Activated naive CD4-positive, alpha-beta T cell (primary cell): ENCODE results near the gene CRYBA1.
"Not testable (repeated sequence)": the region's sequence is repeated elsewhere in the genome, so short reads cannot be mapped to it uniquely, and the experiment has no call there.

ENCODE experiments used
- DNase-seq, 4 experiments: peaks; one replicate each; lab custom pipeline; 2025; lab: John Stamatoyannopoulos, UW

Gene CRYBA1

DNA sequence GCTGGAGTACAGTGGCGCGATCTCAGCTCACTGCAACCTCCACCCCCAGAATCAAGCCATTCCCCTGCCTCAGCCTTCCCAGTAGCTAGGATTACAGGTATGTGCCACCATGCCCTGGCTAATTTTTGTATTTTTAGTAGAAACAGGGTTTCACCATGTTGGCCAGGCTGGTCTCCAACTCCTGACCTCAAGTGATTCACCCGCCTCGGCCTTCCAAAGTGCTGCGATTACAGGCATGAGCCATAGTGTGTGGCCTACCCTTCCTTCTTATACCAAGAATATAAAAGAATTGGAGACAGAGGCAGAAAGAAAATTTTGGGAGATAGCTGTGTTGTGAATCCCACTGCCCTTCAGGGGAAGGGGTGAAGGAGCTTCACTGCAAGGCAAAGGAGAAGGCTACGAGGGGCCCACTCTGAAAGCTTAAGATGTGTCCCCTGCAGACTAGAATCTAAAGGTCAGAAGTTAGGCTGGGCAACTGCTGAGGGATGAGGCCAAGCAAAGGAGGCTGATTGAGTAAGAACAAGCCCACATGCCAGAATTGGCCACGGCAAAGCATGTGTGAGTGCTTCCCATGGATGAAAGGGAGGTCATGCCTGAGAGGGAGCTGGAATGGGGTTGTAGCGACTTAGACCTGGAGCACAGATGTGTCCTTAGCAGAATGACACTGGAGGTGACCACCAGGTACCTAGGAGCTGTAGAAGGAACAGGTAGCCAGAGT, 8.4 kb upstream of the CRYBA1 start:
- DNase-seq = no peak

DNA sequence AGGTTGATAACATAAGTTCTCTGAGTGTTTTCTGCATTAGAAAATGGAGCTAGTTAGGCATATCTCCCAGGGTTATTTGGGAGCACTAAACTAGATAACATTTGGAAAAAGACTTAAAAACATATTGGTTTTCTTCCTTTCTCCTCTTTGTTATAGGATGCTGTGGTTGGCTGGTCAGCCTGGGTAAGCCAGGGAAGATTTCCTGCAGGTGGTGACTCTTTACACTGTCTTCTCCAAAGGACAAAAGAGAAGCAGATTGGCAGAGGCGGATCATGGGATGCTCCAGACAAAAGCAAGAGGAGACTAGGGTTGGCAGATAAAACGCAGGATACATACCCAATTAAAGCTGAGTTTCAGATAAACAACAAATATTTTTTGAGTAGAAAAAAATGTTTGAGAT, 6.2 kb upstream of the CRYBA1 start:
- DNase-seq = no peak

DNA sequence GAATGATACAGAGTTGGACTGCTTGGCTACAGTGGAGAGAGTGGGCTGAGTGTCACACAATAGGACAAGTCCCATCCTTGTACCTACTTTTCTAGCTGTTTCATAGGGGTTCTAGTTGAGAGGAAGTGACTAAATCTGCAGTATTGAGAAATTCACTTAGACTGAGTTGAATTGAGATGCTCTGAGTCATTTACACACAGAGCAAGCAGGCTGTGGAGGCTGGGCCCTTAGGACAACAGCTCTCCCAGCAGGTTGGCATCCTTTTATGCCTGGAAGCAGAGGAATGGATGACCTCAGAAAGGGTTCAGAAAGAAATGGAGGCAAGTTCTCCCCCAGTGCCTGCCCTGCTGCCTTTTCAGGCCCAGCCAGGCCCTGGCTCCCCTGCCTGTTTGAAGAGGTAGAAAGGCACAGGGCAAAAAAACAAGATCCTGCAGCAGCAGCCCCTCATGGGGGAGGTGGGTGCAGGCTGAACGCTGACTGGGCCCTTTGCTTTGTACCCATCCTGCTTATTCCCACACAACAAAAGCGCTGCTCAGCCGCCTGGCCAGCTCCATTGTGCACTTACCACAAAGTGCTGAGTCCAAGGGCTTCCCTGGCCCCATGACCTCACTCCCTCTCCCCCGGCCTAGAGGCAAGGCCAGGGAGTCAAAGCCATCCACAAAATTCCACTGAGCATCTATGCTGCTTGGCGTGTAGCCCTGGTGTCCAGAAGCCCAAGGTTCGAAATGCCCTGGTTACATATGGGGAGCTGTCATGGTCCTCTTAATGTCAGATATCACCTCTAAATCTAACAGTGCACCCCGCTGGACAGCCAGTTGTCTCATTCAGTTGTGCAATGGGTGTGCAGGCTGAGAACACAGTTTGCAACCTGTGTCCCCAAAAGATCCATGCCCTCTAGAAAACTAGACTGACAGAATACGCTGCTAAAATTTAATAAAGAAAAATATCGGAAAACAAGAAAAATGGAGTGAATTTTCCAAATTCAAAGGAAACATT, 5.4 kb upstream of the CRYBA1 start:
- no peak for DNase-seq

DNA sequence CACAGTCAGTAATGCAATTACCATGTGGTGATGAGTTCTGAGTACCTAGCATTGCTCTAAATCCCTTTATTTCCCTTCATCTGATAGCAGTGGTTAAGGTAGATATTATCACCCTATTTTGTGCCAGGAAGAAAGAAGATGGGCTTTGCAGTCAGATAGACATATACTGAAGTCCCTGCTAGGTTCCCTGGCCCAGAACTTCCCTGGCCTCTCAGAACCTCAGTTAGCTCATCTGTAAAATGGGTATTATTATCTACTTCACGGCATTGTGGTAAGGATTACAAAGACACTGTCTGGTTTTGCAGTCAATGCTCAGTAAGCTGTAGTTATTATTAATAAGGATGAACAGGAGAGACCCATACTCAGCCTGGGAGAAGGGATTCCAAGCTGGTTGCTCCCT, 4.6 kb upstream of the CRYBA1 start:
- DNase-seq = no peak

DNA sequence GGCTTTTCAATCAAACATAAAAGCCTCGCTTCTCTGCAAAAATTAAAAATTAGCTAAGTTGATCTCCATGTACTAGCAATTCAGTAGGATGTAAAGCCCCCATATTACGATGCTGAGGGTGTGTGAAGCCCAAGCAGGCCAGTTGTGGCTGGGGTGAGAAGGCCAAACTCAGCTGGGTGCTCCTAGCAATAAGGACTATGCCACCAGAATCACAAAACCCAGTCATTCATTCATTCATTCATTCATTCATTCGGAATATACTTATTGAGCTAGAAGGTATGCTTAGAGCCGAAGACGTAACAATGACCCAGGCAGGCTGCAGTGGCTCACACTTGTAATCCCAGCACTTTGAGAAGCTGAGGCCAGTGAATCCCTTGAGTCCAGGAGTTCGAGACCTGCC, 3.9 kb upstream of the CRYBA1 start:
- no peak for DNase-seq

DNA sequence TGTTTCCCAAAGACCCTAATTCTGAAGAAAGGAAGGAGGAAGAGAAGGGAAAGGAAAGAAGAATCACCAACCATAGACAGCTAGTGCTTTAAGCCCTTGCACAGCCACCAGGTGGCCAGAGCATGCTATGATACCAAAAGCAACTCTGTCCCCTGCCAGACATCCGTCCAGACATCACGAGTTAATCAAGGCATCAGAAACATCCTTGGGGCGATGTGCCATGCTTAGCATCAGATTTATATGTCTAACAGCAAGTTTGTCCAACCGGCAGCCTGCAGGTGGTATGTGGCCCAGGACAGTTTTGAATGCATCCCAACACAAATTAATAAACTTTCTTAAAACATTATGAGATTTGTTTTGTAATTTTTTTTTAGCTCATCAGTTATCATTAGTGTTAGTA, 2.9 kb upstream of the CRYBA1 start:
- no peak for DNase-seq

DNA sequence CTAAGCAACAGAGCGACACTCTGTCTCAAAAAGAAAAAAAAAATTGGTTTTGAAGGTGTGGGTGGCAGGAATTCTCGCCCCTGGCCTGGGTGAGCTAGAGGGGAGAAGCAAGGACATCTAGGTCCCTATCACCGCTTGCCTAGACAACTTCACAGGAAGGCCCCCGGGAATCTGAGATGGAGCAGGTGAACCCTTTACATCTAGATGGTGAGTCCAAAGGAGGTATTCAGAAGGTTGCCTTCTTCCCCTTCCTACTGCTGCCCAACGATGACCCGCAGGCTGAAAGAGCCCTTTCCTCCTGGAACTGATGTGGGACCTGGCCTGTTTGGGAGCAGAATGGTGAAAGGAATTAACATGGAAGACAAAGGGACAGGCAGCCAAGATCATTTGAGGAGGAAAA, 1.3 kb upstream of the CRYBA1 start:
- DNase-seq = no peak

DNA sequence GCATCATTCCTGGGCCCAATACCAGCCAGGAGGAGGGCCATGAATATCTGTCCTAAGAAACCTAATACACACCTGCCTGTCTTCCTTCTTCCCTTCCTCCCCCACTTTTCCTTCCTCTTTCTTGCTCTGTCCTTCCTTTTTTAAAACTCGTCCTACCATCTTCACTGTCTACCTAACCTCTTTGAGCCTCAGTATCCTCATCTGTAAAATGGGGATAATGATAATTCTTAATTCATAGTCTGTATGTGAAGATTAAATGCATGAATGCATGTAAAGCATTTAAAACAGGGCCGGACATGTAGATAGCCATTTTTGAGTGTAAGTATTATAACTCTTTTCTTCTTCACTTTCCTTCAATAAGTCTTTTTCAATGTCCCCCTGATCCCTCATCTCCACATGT, 560 bp downstream of the CRYBA1 start:
- no peak for DNase-seq

DNA sequence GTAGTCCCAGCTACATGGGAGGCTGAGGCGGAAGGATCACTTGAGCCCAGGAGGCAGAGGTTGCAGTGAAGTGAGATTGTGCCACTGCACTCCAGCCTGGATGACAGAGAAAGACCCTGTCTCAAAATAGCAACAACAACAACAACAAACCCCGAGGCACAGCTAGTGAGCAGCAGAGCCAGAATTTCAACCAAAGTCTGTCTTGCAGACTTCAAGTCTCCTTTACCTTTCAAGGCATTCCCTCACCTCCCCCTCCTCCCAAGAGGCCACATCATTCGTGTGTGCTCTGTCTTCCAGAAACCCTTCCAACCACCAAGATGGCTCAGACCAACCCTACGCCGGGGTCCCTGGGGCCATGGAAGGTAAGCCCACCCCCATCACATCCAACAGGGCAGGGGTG, 2.2 kb downstream of the CRYBA1 start:
- DNase-seq = no peak

DNA sequence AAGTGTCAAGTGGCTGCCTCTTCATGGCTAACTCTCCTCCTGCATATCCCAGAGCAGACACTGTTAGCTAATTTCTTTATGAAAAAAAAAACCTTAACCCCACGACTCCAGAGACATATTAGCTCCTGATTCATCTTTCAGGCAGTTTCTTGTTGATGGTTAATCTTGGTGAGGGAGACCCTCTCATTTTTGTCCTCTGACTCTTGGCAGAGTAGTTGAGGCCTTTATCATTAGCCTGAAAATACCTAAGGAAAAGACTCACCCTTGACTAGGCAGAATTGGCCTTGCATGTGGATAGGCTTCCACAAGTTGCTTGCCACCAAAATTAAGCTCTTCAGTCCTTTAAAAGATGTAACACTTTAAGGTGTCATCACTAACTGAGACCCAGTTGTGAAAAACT, 4.0 kb downstream of the CRYBA1 start:
- DNase-seq = no peak

DNA sequence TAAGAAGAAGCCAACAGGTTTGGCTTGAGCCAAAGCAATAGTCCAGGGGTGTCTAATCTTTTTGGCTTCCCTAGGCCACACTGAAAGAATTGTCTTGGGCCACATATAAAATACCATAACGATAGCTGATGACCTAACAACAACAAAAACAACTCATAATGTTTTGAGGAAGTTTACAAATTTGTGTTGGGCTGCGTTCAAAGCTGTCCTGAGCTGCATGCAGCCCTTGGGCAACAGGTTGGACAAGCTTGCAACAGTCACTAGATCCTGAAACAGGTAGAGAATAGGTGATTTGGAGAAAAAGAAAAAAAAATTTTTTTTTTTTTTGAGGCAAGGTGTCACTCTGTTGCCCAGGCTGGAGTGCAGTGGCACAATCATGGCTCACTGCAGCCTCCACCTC, 4.5 kb downstream of the CRYBA1 start:
- no peak for DNase-seq

DNA sequence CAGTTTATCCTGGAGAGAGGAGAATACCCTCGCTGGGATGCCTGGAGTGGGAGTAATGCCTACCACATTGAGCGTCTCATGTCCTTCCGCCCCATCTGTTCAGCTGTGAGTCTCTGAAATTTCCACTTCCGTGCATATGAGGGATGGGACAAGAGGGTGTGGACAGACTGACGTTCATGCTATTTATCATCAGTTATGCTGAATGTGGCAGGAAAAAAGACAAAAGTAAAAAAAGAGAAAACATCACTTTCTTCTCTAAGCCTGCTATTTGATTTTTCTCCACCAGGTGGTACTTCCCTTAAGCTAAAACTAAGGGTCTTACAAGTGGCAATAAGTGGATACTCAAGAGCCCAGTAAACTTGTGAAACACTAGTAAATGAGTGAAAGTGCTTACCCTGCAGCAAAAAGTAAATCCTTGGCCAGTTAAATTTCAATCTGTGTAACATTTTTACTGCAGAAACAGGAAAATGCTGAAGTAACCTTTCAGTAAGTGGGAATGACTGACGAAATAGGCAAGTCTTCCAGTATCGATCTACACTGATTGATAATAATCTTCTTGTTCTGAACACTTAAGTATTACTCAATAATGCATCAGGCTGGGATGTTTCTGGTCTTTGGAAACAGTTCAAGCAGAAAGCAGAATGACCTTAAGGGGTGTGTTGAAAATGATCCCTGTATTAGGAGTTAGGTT, 5.6 kb downstream of the CRYBA1 start:
- DNase-seq = no peak

DNA sequence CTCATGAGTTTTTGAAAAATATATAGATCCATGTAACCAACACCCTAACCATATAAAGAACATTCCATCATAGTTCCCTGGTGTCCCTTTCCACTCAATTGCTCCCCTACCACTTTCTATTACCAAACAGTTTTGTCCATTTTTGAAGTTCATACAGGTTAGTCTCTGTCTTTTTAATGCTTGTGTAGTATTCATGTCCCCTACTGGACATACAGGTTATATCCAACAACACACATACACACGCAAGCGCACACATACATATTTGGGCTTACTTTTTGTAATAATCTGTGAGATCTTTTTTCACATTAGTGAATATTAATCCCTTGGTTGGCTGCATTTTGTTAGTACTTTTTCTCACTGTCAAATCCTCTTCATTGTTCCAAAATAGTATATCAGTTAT, 6.4 kb downstream of the CRYBA1 start:
- DNase-seq = no peak

DNA sequence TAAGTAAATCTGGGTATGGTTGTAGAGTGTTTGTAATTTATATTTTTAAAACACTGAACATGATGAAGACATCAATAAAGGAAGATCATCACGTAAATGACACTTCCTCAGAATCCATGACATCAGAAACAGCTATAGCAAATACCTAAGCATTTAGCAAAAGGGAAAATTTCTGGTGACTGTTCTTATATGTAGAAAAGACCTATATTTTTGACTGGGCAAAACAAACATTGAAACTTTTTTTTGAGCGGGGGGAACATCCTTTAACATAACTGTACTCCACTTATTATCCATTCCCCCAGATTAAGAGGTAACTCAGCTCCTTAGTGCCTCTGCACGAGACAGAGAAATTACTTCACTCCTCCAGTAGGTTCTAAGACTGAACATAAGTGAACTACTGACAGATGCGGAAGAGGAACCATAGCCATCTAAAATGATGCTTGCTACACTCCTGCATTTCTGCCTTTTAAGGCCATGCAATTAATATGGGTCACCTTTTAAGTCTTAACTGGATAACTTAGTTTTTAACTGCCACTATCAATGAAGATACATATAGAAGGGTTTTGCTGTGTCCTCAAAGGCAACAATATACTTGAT, 9.4 kb downstream of the CRYBA1 start:
- DNase-seq = no peak

DNA sequence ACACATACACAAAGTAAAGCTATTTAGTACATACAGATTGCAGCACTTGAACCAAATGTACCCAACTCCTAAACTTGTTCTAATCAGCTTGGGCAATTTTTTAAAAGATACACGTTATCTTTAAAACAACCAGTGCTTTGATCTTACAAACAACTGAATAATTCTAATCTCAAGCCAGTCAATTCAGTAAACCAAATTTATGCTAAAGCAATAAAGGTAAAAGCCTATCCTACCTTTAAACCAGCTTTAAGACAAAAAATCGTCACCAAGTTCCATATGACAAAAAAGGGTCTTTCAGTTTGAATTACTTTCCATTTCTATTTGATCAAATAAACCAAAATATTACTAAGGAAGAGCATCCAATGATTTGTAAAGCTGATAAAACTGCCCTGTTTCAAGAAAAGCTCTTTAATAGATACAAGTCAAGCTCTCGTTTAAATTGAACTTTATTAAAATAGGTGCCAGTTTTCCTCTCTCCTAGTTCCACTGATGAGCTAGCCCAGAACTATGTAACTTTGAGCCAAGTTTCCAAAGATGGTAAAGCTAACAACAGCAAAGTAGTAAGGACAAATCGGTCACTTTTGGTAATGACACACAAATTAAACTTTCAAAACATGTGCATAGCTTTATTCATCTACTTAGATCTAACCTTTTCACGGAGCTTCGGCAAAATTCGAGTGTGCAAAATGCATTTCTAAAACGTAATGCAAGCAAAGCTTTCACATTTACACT, 10.2 kb downstream of the CRYBA1 start:
- no peak for DNase-seq

DNA sequence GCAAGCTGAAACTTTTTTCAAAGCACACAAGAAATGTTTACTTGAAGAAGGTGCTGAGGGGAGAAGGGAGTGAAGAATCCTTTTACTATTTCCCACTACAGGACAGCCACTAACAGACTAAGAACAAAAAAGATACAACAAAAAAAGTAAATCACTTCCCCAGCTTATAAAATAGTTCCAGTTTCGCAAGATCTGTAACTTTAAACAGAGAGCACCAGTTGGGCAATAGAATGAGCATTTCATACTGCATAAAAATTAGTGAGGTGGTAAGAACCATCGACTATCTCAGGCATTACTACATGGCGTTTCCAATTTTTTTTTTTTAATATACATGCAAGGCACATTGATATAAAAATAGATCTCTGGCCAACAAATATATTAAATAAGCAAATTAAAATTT, 11.1 kb downstream of the CRYBA1 start:
- no peak for DNase-seq

DNA sequence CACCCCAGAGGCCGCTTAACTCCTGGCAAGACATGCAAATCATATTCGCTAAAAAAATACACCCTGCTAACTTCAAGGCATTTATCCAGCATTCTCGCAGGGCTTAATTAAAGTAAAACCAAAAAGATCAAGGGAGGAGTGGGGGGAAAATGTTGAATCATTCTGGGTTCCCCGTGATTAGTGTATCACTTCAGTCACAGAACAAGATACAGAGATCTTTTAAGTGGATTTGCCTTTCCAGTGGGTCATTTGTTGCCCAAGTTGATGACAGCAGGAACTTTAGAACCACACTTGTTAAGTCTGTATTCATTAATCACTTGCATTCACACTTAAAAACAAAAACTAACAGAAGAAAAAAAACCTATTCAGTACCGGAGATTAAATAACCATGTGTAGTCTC, 17.3 kb downstream of the CRYBA1 start:
- DNase-seq = no peak

DNA sequence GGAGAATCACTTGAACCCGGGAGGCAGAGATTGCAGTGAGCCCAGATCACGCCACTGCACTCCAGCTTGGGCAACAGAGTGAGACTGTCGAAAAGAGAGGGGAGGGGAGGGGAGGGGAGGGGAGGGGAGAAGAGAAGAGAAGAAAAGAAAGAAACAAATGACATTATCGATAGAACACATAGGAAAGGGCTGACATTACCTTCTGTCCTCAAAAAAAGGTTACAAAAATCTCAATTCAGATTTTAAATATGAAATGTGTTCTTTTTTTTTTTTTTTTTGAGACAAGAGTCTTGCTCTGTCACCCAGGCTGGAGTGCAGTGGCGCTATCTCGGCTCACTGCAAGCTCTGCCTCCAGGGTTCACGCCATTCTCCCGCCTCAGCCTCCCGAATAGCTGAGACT, 25.3 kb downstream of the CRYBA1 start:
- DNase-seq = not testable (repeated sequence)

DNA sequence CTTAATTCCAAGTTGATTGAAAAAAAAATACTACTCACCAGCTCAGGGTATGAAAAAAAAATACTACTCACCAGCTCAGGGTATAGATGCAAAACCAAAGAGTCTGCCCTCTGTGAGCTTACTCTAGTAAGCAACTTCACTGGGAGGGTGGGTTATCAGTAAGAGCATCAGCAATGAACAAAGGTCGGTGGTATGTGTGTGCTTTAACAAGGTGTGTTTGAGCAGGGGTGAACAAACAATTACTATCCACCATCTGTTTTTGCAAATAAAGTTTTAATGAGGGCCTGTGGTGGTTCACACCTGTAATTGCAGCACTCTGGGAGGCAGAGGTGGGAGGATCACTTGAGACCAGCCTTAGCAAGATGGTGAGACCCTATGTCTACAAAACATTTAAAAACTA, 27.3 kb downstream of the CRYBA1 start:
- DNase-seq = no peak

DNA sequence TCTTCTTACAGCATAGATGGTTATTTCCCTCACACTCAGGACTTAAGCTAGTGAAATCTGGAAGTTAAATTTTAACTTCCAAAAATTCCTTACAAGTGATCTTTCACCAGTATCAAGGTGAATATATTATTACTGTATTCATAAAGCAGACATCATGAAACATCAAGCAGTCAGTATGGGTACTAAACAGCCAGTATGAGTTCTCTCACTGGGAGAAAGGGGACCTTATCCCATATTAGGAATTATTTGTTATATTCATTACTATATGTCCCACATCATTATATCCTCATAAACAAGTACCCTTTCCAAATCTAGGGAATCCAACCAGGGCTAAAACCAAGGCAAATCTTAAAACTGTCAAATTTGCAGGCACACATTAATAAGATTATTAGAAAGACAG, 32.0 kb downstream of the CRYBA1 start:
- no peak for DNase-seq

DNA sequence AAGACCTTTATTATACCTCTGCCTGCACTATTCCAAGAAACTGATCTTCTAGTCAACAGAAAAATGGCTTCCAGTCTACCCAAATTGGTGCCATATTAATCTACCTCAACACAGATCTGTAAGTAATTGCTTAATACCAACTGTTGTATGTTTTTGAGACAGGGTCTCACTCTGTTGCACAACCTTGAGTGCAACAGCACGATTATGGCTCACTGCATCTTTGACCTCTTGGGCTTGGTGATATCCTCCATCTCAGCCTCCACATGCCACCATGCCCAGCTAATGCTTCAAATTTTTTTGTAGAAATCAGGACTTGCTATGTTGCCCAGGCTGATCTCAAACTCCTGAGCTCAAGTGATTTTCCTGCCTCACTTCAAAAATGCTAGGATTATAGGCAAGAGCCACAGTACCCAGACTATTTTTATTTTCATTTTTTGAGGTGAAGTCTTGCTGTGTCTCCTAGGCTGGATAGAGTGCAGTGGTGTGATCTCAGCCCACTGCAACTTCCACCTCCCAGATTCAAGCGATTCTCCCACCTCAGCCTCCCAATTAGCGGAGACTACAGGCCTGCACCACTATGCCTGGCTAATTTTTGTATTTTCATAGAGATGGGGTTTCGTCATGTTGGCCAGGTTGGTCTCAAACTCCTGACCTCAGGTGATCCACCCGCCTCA, 32.9 kb downstream of the CRYBA1 start:
- no peak for DNase-seq
